ENCODE results near the gene ADGRE3.

ADGRE3 gene, protein sequence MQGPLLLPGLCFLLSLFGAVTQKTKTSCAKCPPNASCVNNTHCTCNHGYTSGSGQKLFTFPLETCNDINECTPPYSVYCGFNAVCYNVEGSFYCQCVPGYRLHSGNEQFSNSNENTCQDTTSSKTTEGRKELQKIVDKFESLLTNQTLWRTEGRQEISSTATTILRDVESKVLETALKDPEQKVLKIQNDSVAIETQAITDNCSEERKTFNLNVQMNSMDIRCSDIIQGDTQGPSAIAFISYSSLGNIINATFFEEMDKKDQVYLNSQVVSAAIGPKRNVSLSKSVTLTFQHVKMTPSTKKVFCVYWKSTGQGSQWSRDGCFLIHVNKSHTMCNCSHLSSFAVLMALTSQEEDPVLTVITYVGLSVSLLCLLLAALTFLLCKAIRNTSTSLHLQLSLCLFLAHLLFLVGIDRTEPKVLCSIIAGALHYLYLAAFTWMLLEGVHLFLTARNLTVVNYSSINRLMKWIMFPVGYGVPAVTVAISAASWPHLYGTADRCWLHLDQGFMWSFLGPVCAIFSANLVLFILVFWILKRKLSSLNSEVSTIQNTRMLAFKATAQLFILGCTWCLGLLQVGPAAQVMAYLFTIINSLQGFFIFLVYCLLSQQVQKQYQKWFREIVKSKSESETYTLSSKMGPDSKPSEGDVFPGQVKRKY

DNA sequence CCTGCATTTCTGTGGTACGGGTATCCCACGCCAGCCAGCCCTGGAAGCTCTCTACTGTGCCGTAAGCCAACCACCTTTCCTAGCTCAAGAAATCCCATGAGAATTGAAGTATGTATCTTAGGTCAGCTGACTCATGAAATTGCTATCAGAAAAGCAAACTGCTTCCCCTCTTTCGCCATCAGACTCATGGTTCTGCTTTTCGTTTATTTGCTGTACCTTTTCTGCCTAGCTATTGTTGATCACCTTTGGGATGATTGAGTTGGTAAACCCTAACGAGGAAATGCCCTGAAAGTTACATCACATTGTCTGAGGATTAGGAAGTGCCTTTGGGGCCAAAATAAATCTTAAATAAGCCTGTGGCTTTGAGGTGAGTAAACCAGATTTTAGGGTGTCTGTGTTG, at the start of gene ADGRE3:
Gene ADGRE3 (minus strand): TSS at position 81 of the 400 bp plus-strand sequence. CDS start 74 bp downstream, at position 7.
- no peak for DNase-seq

DNA sequence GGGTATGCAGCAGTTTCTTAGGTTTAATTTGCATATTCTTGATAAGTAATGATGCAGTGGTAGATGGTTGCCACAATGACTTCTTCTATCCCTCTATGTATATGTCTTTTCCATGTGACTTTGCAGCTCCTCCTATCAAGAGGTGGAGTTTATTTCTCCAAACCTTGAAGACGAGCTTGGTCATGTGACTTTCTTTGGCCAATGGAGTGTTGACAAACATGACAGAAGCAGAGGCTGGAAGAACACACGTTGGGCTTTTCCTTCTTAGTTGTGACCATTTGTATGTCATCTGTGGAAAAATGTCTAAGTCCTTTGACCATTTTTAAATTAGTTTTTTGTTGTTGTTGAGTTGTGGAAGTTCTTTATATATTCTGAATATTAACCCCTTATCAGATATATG, 47.5 kb upstream of the ADGRE3 start:
- no peak for DNase-seq

DNA sequence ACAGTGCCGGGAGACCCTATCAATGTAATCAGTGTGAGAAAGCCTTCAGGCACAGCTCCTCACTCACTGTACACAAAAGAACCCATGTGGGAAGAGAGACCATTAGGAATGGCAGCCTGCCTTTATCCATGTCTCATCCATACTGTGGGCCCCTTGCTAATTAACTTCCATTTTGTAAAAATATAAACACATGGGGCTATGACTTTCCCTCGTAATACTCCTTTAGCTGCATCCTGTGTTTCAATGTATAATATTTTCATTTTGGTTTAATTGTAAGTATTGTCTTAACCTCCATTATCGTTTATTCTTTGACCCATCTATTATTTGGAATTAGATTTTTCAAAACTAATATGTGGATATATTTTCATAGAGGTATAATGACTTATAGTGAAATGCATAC, 44.5 kb upstream of the ADGRE3 start:
- no peak for DNase-seq

DNA sequence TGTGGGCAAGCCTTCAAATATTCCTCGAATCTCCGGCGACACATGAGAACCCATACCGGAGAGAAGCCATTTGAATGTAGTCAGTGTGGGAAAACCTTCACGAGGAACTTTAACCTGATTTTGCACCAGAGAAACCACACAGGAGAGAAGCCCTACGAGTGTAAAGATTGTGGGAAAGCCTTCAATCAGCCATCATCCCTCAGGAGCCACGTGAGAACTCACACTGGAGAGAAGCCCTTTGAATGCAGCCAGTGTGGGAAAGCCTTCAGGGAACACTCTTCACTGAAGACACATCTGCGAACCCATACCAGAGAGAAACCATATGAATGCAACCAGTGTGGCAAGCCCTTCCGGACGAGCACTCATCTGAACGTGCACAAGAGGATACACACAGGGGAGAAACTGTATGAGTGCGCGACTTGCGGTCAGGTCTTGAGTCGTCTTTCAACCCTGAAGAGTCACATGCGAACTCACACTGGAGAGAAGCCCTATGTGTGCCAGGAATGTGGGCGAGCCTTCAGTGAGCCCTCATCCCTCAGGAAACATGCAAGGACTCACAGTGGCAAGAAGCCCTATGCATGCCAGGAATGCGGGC, 44.0 kb upstream of the ADGRE3 start:
- no peak for DNase-seq

DNA sequence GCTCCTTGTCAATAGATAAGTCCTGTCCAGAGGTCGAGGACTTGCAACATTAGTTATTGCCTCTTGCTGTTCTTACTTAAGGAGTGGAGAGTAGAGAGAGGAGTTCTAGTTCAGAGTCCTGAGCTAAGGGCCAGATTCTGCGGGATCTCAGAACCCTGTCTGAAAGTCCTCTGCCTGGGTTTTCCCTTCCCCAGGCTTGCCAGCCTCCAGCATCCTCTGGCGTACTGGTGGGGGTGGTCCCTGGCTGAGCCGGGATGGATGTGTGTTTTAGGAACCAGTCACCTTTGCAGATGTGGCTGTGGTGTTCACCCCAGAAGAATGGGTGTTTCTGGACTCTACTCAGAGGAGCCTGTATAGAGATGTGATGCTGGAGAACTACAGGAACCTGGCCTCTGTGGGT, 41.2 kb upstream of the ADGRE3 start:
- no peak for DNase-seq

DNA sequence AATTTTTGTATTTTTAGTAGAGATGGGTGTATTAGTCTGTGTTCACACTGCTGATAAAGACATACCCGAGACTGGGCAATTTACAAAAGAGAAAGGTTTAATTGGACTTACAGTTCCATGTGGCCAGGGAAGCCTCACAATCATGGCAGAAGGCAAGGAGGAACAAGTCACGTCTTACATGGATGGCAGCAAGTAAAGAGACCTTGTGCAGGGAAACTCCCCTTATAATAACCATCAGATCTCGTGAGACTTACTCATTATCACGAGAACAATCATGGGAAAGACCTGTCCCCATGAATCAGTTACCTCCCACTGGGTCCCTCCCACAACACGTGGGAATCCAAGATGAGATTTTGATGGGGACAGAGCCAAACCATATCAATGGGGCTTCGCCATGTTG, 29.8 kb upstream of the ADGRE3 start:
- no peak for DNase-seq

DNA sequence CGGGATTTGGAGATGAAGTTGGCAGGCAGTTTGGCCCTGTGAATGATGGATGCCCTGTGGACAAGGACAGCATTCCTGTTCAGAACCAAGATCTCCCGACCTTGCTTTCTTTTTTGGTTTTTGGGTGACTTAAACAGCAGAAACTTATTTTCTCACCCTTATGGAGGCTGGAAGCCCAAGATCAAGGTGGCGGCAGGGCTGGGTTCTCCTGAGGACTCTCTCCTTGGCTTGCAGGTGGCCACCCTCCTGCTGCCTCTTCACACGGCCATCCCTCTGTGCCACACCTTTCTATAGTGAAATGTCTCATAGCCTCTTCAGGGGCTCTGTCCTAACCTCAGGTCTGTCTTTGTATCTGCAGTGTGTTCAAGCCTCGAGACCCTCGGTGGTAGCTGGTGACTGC, 29.2 kb upstream of the ADGRE3 start:
- DNase-seq, result no peak

DNA sequence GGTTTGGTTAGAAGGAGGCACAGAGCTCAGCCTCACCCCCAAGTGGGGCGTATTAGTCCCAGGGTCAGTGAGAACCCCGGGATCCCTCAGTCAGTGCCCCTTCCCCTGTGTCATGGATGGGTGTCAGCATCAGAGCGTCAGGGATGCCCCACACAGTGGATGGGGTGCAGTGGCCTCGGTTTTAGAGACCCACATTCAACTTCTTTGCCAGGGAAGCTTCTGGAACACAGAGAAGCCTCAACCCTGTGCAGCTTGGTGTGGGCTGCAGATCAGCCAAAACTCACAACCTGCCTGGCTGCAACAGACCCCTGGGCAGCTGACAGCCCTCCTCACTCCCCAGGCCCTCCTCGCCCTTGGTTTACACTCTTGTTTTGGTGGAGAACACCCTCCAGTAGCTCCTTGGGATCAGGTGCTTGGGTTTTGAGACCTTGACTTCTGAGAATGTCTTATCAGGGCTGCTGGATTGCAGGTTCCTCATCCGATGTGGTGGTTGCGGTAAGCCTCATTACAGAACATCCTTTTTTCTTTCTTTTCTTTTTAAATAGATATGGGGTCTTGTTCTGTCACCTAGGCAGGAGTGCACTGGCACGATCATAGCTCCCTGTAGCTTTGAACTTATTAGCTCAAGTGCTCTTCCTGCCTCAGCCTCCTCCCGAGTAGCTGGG, 26.2 kb upstream of the ADGRE3 start:
- no peak for DNase-seq

DNA sequence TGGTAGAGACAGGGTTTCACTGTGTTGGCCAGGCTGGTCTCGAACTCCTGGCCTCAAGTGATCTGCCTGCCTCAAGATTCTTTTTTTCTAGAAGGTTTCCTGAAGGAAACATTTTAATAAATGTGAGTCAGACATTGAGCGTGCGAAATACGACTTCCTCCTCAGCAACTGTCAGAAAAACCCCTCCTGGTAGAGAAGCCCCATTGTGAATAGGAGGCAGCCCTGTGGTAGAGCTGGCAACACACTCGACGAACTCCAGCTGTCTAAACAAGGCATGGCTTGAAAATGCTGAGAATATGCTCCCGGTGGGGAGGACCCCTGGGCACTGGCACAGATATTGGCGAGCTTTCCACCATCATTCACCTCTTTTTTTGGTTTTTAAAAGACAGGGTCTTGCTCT, 25.0 kb upstream of the ADGRE3 start:
- no peak for DNase-seq

DNA sequence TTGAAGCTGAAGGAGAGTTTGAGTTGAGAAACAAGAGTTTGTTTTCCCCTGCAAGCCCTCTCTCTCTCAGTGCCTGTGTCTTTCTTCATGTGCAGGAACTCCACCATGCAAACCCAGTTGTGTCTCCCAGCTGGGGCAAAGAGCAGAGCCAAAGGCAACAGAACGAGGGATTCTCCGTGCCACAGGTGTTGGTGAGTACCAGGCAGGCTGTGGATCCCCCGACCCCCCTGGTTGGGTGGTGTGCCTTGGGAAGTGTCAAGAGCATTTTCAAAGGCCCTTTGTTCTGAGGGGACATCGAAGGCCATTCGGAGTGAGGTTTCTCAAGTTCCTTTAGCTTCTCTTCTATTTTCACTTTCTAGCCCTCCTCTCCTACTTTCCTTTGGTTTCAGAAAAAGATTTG, 20.8 kb upstream of the ADGRE3 start:
- DNase-seq, result no peak

DNA sequence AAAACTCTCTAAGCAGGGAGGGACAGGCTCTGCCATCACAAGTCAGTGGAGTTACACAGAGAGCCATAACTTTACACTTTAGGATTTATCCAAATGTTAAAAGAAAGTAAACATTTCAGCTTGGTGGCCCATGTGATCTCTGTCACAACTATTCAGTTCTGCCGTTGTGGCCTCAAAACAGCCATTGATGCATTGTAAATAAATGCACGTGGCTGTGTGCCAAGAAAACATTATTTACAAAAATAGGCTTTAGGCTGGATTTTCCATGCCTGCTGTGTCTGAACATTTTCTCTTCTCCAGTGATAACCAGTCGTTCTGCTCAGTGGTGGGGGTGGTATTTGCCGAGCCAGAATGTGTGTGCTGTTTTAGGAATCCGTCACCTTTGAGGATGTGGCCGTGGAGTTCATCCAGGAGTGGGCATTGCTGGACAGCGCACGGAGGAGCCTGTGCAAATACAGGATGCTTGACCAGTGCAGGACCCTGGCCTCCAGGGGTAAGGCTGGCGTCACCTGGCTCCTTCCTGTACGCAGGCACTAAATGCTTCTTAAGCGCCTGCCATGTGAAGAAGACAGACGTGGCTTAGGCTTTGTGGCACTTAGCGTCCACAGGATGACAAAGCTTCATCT, 20.1 kb upstream of the ADGRE3 start:
- no peak for DNase-seq

DNA sequence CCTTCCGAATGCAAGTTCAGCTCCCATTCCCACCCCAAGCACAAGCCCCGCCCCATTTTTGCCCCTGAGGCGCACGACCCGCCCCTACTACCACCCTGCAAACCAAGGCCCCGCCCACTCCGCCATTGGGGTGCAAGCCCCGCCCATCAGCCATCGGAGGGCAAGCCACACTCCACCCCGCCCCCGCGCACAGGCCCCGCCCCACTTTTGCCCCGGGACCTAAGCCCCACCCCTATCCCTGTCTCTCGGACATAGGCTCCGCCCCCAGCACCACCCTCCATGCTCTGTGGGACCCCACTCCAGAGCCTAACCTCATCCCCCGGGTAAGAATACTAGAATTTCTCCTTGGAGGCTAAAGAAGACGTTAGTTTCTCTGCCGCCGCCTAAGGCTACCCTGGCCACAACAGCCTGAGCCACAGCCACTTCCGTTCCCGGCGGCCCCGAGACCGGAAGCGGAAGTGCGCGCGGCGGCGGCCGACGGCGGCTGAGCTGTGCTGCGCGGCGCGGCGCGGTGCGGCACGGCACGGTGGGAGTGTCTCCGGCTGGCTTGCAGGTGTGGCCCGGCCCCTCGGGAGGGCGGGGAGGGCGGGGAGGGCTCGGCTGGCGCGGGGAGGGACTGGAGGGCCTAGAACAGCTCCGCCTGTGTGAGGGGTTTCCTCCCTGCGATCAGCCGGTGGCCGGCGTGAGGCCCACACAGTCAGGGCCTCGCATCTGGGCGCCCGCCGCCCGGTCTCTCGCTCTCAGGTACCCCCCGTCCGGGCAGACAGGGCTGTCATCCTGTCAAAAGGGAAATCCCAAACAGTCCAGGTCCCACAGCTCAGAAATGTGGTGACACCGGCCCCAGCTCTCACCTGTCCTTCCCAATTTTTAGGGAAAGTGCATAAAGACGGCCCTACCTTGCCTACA, 15.2 kb upstream of the ADGRE3 start, which contains the start of gene ZNF333:
Gene ZNF333 (plus strand): TSS at position 451 of the 906 bp plus-strand sequence. CDS start 3,444 bp downstream, outside the sequence.
- DNase-seq, result peak; percentile 91 to 97

DNA sequence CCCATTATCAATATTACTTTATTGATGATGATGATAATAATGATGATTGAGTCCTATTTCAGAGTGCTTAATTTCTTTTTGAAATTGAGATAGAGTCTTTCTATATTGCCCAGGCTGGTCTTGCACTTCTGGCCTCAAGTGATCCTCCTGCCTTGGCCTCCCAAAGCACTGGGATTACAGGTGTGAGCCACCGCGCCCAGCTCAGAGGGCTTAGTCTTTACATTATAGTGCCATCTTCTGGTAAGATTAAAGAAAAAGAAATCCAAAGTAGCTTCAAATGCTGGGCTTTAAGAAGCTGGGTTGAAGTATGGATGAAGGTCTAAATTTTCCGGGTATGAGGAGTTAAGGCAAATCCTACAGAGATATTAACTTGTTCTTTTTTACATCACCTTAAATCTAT, 11.8 kb upstream of the ADGRE3 start:
- DNase-seq, result peak in 1 of 2 experiments; percentile 36

DNA sequence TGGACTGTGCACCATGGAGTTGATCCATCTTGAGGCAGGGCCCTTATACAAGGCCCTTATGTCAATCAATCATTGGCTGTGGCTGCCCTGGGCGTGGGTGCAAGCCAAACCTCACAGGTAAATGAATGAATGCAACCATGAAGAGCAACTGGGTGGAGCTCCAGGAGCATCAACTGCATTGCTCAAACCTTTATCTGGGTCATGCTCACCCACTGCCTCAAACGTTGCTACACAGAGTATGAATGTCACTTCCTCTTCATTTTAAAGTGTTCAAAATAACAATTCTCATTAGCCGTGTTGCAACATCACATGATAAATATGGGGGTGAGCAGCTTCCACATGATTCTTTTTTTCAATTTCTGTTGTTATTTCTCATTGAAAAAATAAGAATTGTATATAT, 8.8 kb upstream of the ADGRE3 start:
- DNase-seq, result no peak

DNA sequence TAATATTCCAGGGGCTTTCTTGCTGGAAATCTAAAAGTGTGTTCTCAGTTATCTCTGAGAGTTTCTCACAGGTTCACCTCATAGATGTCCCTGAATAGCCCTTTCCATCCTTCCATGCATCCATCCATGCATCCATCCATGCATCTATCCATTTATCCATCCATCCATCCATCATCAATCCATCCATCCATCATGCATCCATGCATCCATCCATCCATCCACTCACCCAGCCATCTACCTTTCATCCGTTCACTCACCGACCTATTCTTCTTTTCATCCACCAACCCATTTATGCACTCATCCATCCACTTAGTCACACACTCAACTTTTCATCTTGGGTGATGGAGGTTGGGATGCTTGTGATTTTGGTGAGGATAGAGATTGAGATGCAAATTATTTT, 7.4 kb upstream of the ADGRE3 start:
- no peak for DNase-seq

DNA sequence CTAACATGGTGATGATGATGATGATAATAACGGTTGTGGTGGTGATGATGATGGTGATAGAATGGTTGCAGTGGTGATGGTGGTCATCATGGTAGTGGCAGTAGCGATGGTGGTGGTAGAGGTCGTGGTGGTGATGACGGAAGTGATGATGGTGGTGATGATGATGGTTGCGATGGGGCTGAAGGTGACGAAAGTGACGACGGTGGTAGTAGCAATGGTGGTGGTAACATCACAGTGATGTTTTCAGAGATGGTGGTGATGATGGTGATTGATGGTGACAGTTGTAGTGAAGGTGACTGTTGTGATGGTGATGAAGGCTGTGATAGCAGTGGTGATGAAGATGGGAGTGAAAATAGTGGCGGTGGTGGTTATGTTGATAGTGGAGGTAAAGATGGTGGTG, 3.6 kb upstream of the ADGRE3 start:
- no peak for DNase-seq

DNA sequence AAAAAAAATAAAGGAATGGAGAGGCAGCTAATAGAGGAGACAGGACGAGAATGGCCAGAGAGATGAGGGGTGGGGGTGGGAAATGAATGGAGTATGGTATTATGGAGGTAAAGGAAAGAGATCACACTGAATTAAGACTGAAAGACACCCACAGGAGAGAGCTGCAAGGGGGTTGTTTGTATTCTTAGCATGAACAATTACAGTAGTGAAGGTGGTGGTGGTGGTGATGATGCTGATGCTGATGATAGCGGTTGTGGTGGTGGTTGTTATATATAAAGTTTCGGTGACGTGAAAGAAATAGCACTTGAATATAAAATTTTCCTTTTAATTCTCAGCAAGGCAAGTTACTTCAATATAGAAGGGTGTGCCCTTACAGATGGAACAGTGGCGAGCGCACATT, 2.8 kb upstream of the ADGRE3 start:
- no peak for DNase-seq

DNA sequence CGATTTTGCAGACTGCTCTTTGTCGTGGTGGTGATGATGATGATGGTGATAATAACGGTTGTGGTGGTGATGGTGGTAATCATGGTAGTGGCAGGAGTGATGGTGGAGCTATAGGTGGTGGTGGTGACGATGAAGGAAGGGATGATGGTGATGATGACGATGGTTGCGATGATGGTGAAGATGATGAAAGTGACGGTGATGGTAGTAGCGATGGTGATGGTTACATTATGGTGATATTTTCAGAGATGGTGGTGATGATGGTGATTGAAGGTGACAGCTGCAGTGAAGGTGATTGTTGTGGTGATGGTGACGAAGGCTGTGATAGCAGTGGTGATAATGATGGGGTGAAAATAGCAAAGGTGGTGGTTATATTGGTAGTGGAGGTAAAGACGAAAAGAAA, 2.1 kb upstream of the ADGRE3 start:
- DNase-seq, result no peak

DNA sequence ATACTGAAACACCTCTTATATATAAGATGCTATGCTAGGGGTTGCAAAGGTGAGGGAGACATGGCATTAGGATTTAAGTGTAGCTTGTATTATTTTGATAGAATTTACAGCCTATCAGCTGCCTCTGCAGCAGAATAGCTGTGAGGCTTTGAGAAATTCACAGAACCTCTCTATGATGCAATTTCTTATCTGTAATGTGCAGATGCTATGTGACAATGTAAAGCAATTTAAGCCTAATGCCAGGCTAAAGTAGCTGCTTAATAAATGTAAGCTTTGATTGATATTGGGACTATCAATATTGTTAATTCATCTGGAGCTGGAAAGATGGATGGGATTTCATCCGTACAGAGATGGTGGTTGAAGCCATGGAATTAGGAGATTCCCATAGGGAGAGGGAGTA, 1.6 kb downstream of the ADGRE3 start:
- no peak for DNase-seq

DNA sequence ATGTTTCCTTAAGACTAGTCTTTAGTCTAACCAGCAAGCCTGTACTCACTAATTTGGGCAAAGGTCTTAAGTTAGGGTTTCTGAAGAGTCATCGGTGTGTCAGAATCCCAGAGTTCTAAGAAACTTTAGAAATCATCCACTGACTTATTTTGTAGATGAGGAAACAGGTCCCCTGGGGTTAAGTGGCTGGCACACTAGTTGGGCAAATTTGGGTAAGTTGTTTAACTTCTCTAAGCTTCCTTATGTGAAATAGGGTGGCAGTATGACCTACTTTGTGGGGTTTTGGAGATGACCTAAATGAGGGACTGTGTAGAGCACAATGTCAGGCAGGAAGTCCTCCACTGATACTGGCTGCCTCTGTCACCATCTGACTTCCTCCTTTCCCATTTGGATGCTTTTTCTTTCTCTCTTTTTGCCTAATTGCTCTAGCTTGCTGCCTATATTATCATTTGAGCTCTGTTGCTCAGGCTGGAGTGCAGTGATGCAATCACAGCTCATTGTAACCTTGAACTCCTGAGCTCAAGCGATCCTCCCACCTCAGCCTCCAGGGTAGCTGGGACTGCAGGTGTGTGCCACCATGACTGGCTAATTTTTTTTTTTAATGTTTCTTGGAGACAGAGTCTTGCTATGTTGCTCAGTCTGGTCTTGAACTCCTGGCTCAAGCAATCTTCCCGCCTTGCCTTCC, 2.3 kb downstream of the ADGRE3 start:
- no peak for DNase-seq

DNA sequence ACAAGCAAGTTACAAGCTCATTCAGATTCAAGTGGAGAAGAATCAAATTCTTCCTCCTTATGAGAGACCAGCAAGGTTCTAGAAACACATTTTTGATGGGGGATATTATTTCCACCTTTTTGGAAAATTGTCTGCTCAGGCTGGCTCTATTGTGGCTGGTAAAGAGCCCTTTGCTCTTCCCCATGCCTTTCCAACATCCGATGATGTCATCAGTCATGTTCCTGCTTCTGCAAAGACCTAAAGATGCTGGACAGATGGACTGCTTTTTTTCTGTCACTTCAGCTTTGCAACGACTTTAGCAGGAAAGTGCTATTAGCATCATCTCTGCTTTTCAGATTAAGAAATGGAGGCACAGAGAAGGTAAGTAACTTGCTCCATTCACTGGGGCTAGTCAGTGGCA, 4.2 kb downstream of the ADGRE3 start:
- DNase-seq, result no peak

Measured in NCI-H446 (cell line).